A549 (cell line): ENCODE measurements around the gene VPS37B. TPM values are rescaled to one million over a fixed set of nuclear protein-coding genes. Genes with fewer than 3 reads are reported as not detected.

ENCODE experiments used
- ATAC-seq, 2 experiments: fragments of 200-7000 bp in 1 of 2; fragments of >200 bp in 1 of 2; cut with Nextera tagmentation in 1 of 2; cut with Tn5 transposase in 1 of 2; 3 replicates each; pipeline versions ENCODE4 v1.8.0 to v1.9.1; 2018 to 2020; ENCODE audit warnings: mild to moderate bottlenecking in 1 of 2, moderate library complexity in 1 of 2
- CTCF ChIA-PET: fragments of 300-600 bp; sonication (Branson Sonifier 250); formaldehyde crosslinking; extraction: SDS; loops from one replicate; lab custom pipeline; 2021; ENCODE audit warnings: antibody characterized with exemption, inconsistent platforms; lab: Yijun Ruan, JAX
- POLR2A ChIA-PET: fragments of 350-600 bp; formaldehyde crosslinking; extraction: SDS; loops from one replicate; lab custom pipeline; 2021; ENCODE audit warnings: antibody characterized with exemption, inconsistent platforms; lab: Yijun Ruan, JAX
- DNase-seq, 2 experiments: peaks; one replicate each; pipeline versions ENCODE4 v3.0.0 to v3.0.0-alpha.2; 2011 to 2016; ENCODE audit warnings: low read depth in 1 of 2, low spot score in 1 of 2
- FAIRE-seq: peaks from 2 replicates; lab custom pipeline; 2011; peaks lifted over from hg19 to GRCh38; lab: Jason Lieb, UNC
- H3K27ac ChIP-seq, 2 experiments: fragments of >200 bp; sonication (Bioruptor Twin); formaldehyde crosslinking; 3 replicates each; pipeline ENCODE4 v1.5.1; 2016 to 2017
- H3K4me1 ChIP-seq: fragments of >200 bp; sonication (Bioruptor Twin); formaldehyde crosslinking; 3 replicates; pipeline ENCODE4 v1.6.1; 2016
- H3K4me2 ChIP-seq: fragments of >200 bp; sonication (Bioruptor Twin); formaldehyde crosslinking; 3 replicates; pipeline ENCODE4 v1.6.1; 2016
- H3K4me3 ChIP-seq: fragments of >200 bp; sonication (Bioruptor Twin); formaldehyde crosslinking; 3 replicates; pipeline ENCODE4 v1.5.1; 2016
- H3K9me3 ChIP-seq: fragments of >200 bp; sonication (Bioruptor Twin); formaldehyde crosslinking; 3 replicates; pipeline ENCODE4 v1.6.1; 2016
- MAX ChIP-seq: IDR thresholded peaks from 2 replicates; pipeline ENCODE4 v1.6.1; 2012
- POLR2A ChIP-seq: IDR thresholded peaks from 2 replicates; pipeline ENCODE4 v1.6.1; 2012; ENCODE audit warnings: mild to moderate bottlenecking, low read length
- REST ChIP-seq: fragments of 200-600 bp; sonication (generic); IDR thresholded peaks from 2 replicates; pipeline ENCODE4 v1.6.1; 2016; ENCODE audit warnings: antibody characterized with exemption, mild to moderate bottlenecking, moderate library complexity
- SMC3 ChIP-seq: fragments of >200 bp; sonication (Bioruptor Twin); formaldehyde crosslinking; IDR thresholded peaks from 3 replicates; pipeline ENCODE4 v1.6.1; 2018; ENCODE audit warnings: inconsistent platforms
- TFCP2L1 ChIP-seq: fragments of 250-450 bp; sonication (Bioruptor Pico); IDR thresholded peaks from 2 replicates; pipeline ENCODE4 v1.5.0; 2021; ENCODE audit warnings: mild to moderate bottlenecking
- WGBS: methylation state at CpG from one replicate; pipeline ENCODE4 v1.1.6; 2017; ENCODE audit errors: missing lambda C conversion rate; 5-methylcytosine and 5-hydroxymethylcytosine counted together
- polyA plus RNA-seq, 4 experiments: library from polyadenylated mRNA; depleted of rRNA in 3 of 4; stranded (reverse); fragments of >200 nt; fragmentation: RNase III in 1 of 4; extraction: RNeasy Plus Mini Kit Qiagen cat#74134 plus additional on column Dnase treatment in 1 of 4; gene quantifications; 2 replicates in 3 of 4; 3 replicates in 1 of 4; pipeline ENCODE4 v1.2.3, GENCODE V29; 2011 to 2017
- TF ChIP-seq, protein P1 (sequence below): fragments of >200 bp; sonication (Bioruptor Twin); formaldehyde crosslinking; IDR thresholded peaks from 3 replicates; pipeline ENCODE4 v1.5.1; 2016
- TF ChIP-seq, protein P2 (sequence below): IDR thresholded peaks from 2 replicates; pipeline ENCODE4 v1.6.1; 2012; ENCODE audit warnings: low read depth, borderline replicate concordance

The VPS37B gene
- polyA plus RNA-seq, 2 of the 4 experiments (the other 2 are of a cell fraction): 17.0 to 18.6 TPM

DNA sequence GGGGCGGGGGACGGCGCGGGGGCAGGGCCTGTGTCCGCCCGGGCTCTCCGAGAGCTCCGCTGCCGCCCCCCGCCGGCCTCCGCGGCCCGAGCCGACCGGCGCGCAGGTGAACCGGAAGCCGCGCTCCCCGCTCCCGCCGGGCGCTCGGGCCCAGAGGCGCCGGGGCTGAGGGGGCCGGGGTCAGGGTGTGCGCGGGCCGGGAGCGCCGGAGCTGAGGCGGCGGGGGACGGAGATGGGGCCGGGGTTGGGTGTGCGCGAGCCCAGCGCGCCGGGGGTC is 60.2 kb downstream of the VPS37B start (continued):
- no peak for TF ChIP-seq REST

DNA sequence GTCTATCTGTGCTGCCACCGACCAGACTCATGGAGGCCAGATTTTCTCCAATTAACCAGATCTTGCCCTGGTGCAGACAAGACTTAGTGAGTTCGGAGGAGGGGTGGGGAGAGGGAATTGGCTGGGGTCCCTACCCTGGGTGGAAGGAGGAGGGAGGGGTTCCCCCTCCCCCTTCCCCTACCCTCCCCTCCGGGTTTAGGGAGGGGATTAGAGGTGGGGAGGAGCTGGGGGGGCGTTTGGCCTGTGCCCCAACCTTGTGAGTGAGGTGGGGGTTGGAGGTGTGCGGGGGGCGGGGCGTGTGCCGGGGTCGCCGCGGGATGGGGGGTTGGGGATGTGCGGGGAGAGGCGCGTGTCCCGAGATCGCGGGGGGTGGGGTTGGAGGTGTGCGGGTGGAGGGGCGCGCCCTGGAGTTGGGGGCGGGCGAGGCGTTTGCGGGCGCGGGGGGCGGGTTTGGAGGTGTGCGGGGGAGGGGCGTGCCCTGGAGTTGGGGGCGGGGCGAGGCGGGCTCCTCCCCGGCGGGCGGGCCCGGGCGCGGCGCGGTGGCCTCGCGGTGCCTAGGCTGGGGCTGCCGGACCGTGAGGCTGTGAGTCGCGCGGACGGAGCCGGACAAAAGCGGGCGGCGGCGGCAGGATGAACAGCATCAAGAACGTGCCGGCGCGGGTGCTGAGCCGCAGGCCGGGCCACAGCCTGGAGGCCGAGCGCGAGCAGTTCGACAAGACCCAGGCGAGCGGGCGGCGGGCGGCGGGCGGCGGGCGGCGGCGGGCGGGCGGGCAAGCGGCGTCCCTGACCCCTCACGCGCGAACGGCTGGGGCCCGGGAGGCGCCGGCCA is 60.8 kb downstream of the VPS37B start, which contains the start of gene HIP1R:
TSS of gene HIP1R (plus strand) at position 537 of the 829 bp plus-strand sequence. CDS start at position 631, 94 bp downstream.
- H3K27ac ChIP-seq: peak within 1 kb of the TSS; percentile 82 to 87
- POLR2A ChIA-PET: interaction anchor here (0.5 kb wide), 1 partner anchor 62 kb away, joined by 3 read pairs; no protein-coding TSS in a partner anchor
- no peak for FAIRE-seq
- H3K9me3 ChIP-seq: no peaks in the 10 kb centered on the region
- peak within 1 kb of the TSS; percentile 95 for H3K4me2 ChIP-seq
- TF ChIP-seq, protein P1, sequence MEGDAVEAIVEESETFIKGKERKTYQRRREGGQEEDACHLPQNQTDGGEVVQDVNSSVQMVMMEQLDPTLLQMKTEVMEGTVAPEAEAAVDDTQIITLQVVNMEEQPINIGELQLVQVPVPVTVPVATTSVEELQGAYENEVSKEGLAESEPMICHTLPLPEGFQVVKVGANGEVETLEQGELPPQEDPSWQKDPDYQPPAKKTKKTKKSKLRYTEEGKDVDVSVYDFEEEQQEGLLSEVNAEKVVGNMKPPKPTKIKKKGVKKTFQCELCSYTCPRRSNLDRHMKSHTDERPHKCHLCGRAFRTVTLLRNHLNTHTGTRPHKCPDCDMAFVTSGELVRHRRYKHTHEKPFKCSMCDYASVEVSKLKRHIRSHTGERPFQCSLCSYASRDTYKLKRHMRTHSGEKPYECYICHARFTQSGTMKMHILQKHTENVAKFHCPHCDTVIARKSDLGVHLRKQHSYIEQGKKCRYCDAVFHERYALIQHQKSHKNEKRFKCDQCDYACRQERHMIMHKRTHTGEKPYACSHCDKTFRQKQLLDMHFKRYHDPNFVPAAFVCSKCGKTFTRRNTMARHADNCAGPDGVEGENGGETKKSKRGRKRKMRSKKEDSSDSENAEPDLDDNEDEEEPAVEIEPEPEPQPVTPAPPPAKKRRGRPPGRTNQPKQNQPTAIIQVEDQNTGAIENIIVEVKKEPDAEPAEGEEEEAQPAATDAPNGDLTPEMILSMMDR: no peak
- TF ChIP-seq TFCP2L1 (no peak), POLR2A (peak; percentile 50)
- TF ChIP-seq, all 56 proteins: peak for 1
- WGBS: 1% methylated on average over 16 of the region's 85 CpGs
- H3K4me3 ChIP-seq: peak within 1 kb of the TSS; percentile 98
- ATAC-seq: peak; percentile 57 to 61
- H3K4me1 ChIP-seq: peaks cover 29% of the 10 kb centered on the region
- CTCF ChIA-PET: interaction anchor here (0.8 to 4.2 kb wide), 9 partner anchors 9 to 81 kb away, joined by 3 to 31 read pairs (median 3); no protein-coding TSS in a partner anchor
- peak; percentile 49 to 50 for DNase-seq

GRCh38 chr12:122834104-122834920 is 61.6 kb downstream of the VPS37B start:
- ATAC-seq: peak; percentile 74 to 84
- CTCF ChIA-PET: interaction anchor here (0.7 to 4.2 kb wide), 14 partner anchors 9 to 87 kb away, joined by 3 to 31 read pairs (median 4); no protein-coding TSS in a partner anchor
- 16% methylated on average over 21 of the region's 21 CpGs for WGBS
- Histone ChIP-seq H3K4me1 (peaks cover 26% of the 10 kb centered on the region), H3K4me2 (peak overlapping the region; percentile 95), H3K9me3 (no peaks in the 10 kb centered on the region), H3K4me3 (peak overlapping the region; percentile 98), H3K27ac (peak overlapping the region; percentile 82 to 87)
- TF ChIP-seq SMC3 (peak; percentile 12; the same call in 1 of the 3 replicates), MAX (peak; percentile 53)
- TF ChIP-seq, protein P1: peak; percentile 23; the same call in 1 of the 3 replicates
- TF ChIP-seq, protein P2, sequence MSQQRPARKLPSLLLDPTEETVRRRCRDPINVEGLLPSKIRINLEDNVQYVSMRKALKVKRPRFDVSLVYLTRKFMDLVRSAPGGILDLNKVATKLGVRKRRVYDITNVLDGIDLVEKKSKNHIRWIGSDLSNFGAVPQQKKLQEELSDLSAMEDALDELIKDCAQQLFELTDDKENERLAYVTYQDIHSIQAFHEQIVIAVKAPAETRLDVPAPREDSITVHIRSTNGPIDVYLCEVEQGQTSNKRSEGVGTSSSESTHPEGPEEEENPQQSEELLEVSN: no peak
- FAIRE-seq: no peak
- POLR2A ChIA-PET: interaction anchor here (0.5 to 0.7 kb wide), 2 partner anchors 61 to 449 kb away, joined by 3 read pairs; no protein-coding TSS in a partner anchor
- DNase-seq: peak; percentile 79 to 82
